HCT116 (cell line): ENCODE results near the gene KLHDC4. TPM values are rescaled to one million over a fixed set of nuclear protein-coding genes. Genes with fewer than 3 reads are reported as not detected.

ENCODE experiments used
- ATAC-seq: fragments of 200-7000 bp; cut with Tn5 transposase; 2 replicates; pipeline ENCODE4 v1.9.1; 2020; ENCODE audit warnings: mild to moderate bottlenecking, moderate library complexity
- BruUV-seq: library from RNA; stranded (reverse); fragments of 400-500 nt; replicated peaks from 2 replicates; lab custom pipeline; 2021; lab: Mats Ljungman, UMichigan
- CTCF ChIA-PET: fragments of 300-600 bp; sonication (Branson Sonifier 250); formaldehyde crosslinking; loops from one replicate; lab custom pipeline; 2021; ENCODE audit warnings: antibody characterized with exemption; lab: Charles Lee
- POLR2A ChIA-PET: fragments of 300-600, 350-600 bp; sonication (Branson Sonifier 250); formaldehyde crosslinking; loops from one replicate; lab custom pipeline; 2021; ENCODE audit warnings: antibody characterized with exemption; lab: Charles Lee
- RAD21 ChIA-PET, 2 experiments: fragments of 300-600 bp; sonication (Branson Sonifier 250); formaldehyde crosslinking; loops; one replicate each; lab custom pipeline; 2023; ENCODE audit warnings: low total read pairs in 2 of 2; ENCODE audit not compliant: uncharacterized antibody in 2 of 2, unreplicated experiment in 2 of 2, low non-redundant PET in 1 of 2; lab: Charles Lee
- DNase-seq: peaks from one replicate; pipeline ENCODE4 v3.0.0-alpha.2; 2010; ENCODE audit warnings: low read depth, low spot score
- H2AFZ ChIP-seq: fragments of 200-600 bp; shearing (Covaris generic), sonication (generic); 2 replicates; pipeline ENCODE4 v1.6.1; 2017; ENCODE audit warnings: low read depth, mixed run types, mixed read lengths, antibody characterized with exemption, low read length; ENCODE audit not compliant: poor library complexity, severe bottlenecking
- H3K27ac ChIP-seq: 2 replicates; pipeline ENCODE4 v1.5.1; 2012; ENCODE audit warnings: low read depth, low read length
- H3K27me3 ChIP-seq: fragments of 200-600 bp; sonication (generic); 2 replicates; pipeline ENCODE4 v1.6.1; 2016; ENCODE audit warnings: mixed run types, low read length, mixed read lengths; ENCODE audit not compliant: insufficient read depth
- H3K36me3 ChIP-seq, 2 experiments: fragments of 200-500 bp in 1 of 2; fragments of 200-600 bp in 1 of 2; sonication (Bioruptor generic) in 1 of 2; sonication (generic) in 1 of 2; 2 replicates each; pipeline versions ENCODE4 v1.5.1 to v1.6.1; 2014 to 2016; ENCODE audit warnings: low read length in 2 of 2, inconsistent platforms in 1 of 2, mixed read lengths in 1 of 2, mixed run types in 1 of 2; ENCODE audit not compliant: insufficient read depth in 2 of 2, control insufficient read depth in 1 of 2
- H3K4me1 ChIP-seq, 2 experiments: fragments of 200-600 bp in 1 of 2; sonication (generic) in 1 of 2; 2 replicates each; pipeline versions ENCODE4 v1.5.1 to v1.6.1; 2012 to 2017; ENCODE audit warnings: low read length in 2 of 2, inconsistent platforms in 1 of 2, mild to moderate bottlenecking in 1 of 2, mixed read lengths in 1 of 2, mixed run types in 1 of 2, moderate library complexity in 1 of 2; ENCODE audit not compliant: insufficient read depth in 2 of 2, control insufficient read depth in 1 of 2
- H3K4me2 ChIP-seq: fragments of 200-600 bp; sonication (generic); 2 replicates; pipeline ENCODE4 v1.6.1; 2017; ENCODE audit warnings: mixed run types, low read length, mixed read lengths
- H3K4me3 ChIP-seq, 2 experiments: fragments of 200-600 bp in 1 of 2; sonication (generic) in 1 of 2; replicated peaks in 1 of 2; 2 replicates each; pipeline ENCODE4 v1.5.1; 2011 to 2016; ENCODE audit warnings: low read length in 2 of 2, control low read depth in 1 of 2, low read depth in 1 of 2, mild to moderate bottlenecking in 1 of 2, mixed read lengths in 1 of 2, mixed run types in 1 of 2
- H3K79me2 ChIP-seq: fragments of 200-600 bp; sonication (generic); 2 replicates; pipeline ENCODE4 v1.6.1; 2017; ENCODE audit warnings: mild to moderate bottlenecking, mixed run types, low read length, moderate library complexity, mixed read lengths; ENCODE audit not compliant: insufficient read depth
- H3K9ac ChIP-seq: fragments of 200-600 bp; sonication (generic); 2 replicates; pipeline ENCODE4 v1.6.1; 2016; ENCODE audit warnings: low read length, mixed read lengths
- H3K9me2 ChIP-seq: fragments of 200-600 bp; sonication (generic), shearing (Covaris generic); 2 replicates; pipeline ENCODE4 v1.6.1; 2017; ENCODE audit warnings: mixed run types, mild to moderate bottlenecking, moderate library complexity; ENCODE audit not compliant: insufficient read depth
- H3K9me3 ChIP-seq, 2 experiments: fragments of 200-500 bp in 1 of 2; fragments of 200-600 bp in 1 of 2; sonication (Bioruptor generic) in 1 of 2; sonication (generic) in 1 of 2; 2 replicates each; pipeline ENCODE4 v1.6.1; 2014 to 2017; ENCODE audit warnings: low read length in 2 of 2, mixed read lengths in 2 of 2, inconsistent platforms in 1 of 2, low read depth in 1 of 2, mild to moderate bottlenecking in 1 of 2, mixed run types in 1 of 2, moderate library complexity in 1 of 2; ENCODE audit not compliant: control insufficient read depth in 1 of 2, insufficient read depth in 1 of 2
- H4K20me1 ChIP-seq: fragments of 200-600 bp; sonication (generic), shearing (Covaris generic); 2 replicates; pipeline ENCODE4 v1.6.1; 2017; ENCODE audit warnings: mixed run types, mild to moderate bottlenecking, moderate library complexity; ENCODE audit not compliant: insufficient read depth
- ATF3 ChIP-seq: IDR thresholded peaks from 2 replicates; pipeline ENCODE4 v1.6.1; 2012
- CBX3 ChIP-seq: IDR thresholded peaks from 2 replicates; pipeline ENCODE4 v1.6.1; 2012; ENCODE audit warnings: low read depth
- CEBPB ChIP-seq: IDR thresholded peaks from 2 replicates; pipeline ENCODE4 v1.6.1; 2012; ENCODE audit warnings: low read depth
- CTCF ChIP-seq, 3 experiments: fragments of 200-600 bp in 1 of 3; sonication (generic) in 1 of 3; IDR thresholded peaks in 2 of 3; conservative IDR thresholded peaks in 1 of 3; 2 replicates each; pipeline ENCODE4 v1.5.1; 2012 to 2017; ENCODE audit warnings: low read depth in 2 of 3, low read length in 2 of 3, antibody characterized with exemption in 1 of 3, borderline replicate concordance in 1 of 3, control low read depth in 1 of 3, mild to moderate bottlenecking in 1 of 3, mixed read lengths in 1 of 3, mixed run types in 1 of 3, moderate library complexity in 1 of 3; ENCODE audit not compliant: insufficient read depth in 1 of 3
- EGR1 ChIP-seq: IDR thresholded peaks from 2 replicates; pipeline ENCODE4 v1.6.1; 2012; ENCODE audit warnings: low read depth
- ELF1 ChIP-seq: IDR thresholded peaks from 2 replicates; pipeline ENCODE4 v1.6.1; 2012; ENCODE audit warnings: low read depth, borderline replicate concordance
- EZH2 ChIP-seq: fragments of 200-600 bp; sonication (generic); IDR thresholded peaks from 2 replicates; pipeline ENCODE4 v1.6.1; 2017; ENCODE audit warnings: antibody characterized with exemption, mixed run types
- EZH2phosphoT487 ChIP-seq: fragments of 200-600 bp; IDR thresholded peaks from 2 replicates; pipeline ENCODE4 v1.6.1; 2018; ENCODE audit warnings: antibody characterized with exemption, borderline replicate concordance
- JUND ChIP-seq: IDR thresholded peaks from 2 replicates; pipeline ENCODE4 v1.6.1; 2012
- MAX ChIP-seq: IDR thresholded peaks from 2 replicates; pipeline ENCODE4 v1.6.1; 2012
- POLR2A ChIP-seq: IDR thresholded peaks from 2 replicates; pipeline ENCODE4 v1.7.0; 2011; ENCODE audit warnings: borderline replicate concordance; ENCODE audit not compliant: insufficient read depth, insufficient read length; ENCODE audit errors: extremely low read depth
- POLR2AphosphoS5 ChIP-seq: IDR thresholded peaks from 2 replicates; pipeline ENCODE4 v1.6.1; 2011; ENCODE audit warnings: mild to moderate bottlenecking, low read depth, low read length, moderate library complexity
- RAD21 ChIP-seq: IDR thresholded peaks from 2 replicates; pipeline ENCODE4 v1.6.1; 2012; ENCODE audit warnings: low read depth, mild to moderate bottlenecking
- SIN3A ChIP-seq: IDR thresholded peaks from 2 replicates; pipeline ENCODE4 v1.6.1; 2012; ENCODE audit warnings: low read depth
- SP1 ChIP-seq: IDR thresholded peaks from 2 replicates; pipeline ENCODE4 v1.6.1; 2012; ENCODE audit warnings: low read depth
- SRF ChIP-seq: IDR thresholded peaks from 2 replicates; pipeline ENCODE4 v1.6.1; 2012; ENCODE audit warnings: low read depth
- TCF7L2 ChIP-seq: IDR thresholded peaks from 2 replicates; pipeline ENCODE4 v1.7.0; 2011; ENCODE audit warnings: borderline replicate concordance, inconsistent platforms; ENCODE audit not compliant: insufficient read depth, insufficient read length; ENCODE audit errors: extremely low read depth
- YY1 ChIP-seq: IDR thresholded peaks from 2 replicates; pipeline ENCODE4 v1.6.1; 2011; ENCODE audit warnings: low read length, low read depth, moderate library complexity, mild to moderate bottlenecking; ENCODE audit not compliant: insufficient replicate concordance; ENCODE audit errors: extremely low read depth
- ZBTB33 ChIP-seq: IDR thresholded peaks from 2 replicates; pipeline ENCODE4 v1.6.1; 2011; ENCODE audit warnings: mild to moderate bottlenecking, low read length, moderate library complexity; ENCODE audit not compliant: insufficient replicate concordance; ENCODE audit errors: extremely low read depth
- ZFX ChIP-seq: fragments of 450-650 bp; IDR thresholded peaks from 2 replicates; pipeline ENCODE4 v1.6.1; 2017
- intact Hi-C: fragments of 100-400 bp; cut with micrococcal nuclease; formaldehyde crosslinking; loops from 2 replicates; pipeline ENCODE4 v1.10.0; 2022
- total RNA-seq: library from RNA; stranded (reverse); gene quantifications from one replicate; pipeline ENCODE4 v1.2.1, GENCODE V29; 2021; ENCODE audit not compliant: unreplicated experiment

The KLHDC4 gene
- total RNA-seq, 1 experiment from 2014 or later = 107 TPM

- no peak overlapping the region for H2AFZ ChIP-seq
- ChIA-PET CTCF (interaction anchor here (0.7 to 2.0 kb wide), 3 partner anchors 14 to 106 kb away, joined by 3 to 13 read pairs (median 11); no protein-coding TSS in a partner anchor), RAD21 (no interaction called here), POLR2A (interaction anchor here (0.9 to 2.2 kb wide), 6 partner anchors 11 to 185 kb away, joined by 3 to 20 read pairs (median 5); partner anchors contain the start of gene SLC7A5)
- DNase-seq = no peak
- H3K9me3 ChIP-seq = no peaks in the 10 kb centered on the region
- no peaks in the 10 kb centered on the region for H3K27me3 ChIP-seq
- peak; percentile 55 for ATAC-seq
- H3K9me2 ChIP-seq = no peaks in the 10 kb centered on the region
- no TSS peak for BruUV-seq
- peak overlapping the region; percentile 68 for H3K27ac ChIP-seq
- peaks cover 16 to 35% of the 10 kb centered on the region in 2 experiments for H3K36me3 ChIP-seq
- TF ChIP-seq SRF (no peak), TCF7L2 (no peak), YY1 (no peak), EZH2phosphoT487 (no peak), ELF1 (no peak), SP1 (no peak), ZBTB33 (no peak), POLR2AphosphoS5 (no peak), CTCF (IDR thresholded peaks at IDR 0.05 in 2 of 3, conservative IDR thresholded peaks at IDR 0.05 in 1 of 3; ENCODE audit: borderline replicate concordance in 1 of 3, insufficient read depth in 1 of 3, low read depth in 2 of 3, low read length in 2 of 3) (no peak), SIN3A (no peak), ZFX (no peak), CBX3 (no peak), MAX (no peak), POLR2A (no peak), JUND (no peak), ATF3 (no peak), EGR1 (no peak), CEBPB (no peak), EZH2 (no peak), RAD21 (no peak)
- H4K20me1 ChIP-seq = peaks cover 5% of the 10 kb centered on the region; the same call in 1 of the 2 replicates
- peak overlapping the region; percentile 80 to 100 for H3K4me3 ChIP-seq
- H3K9ac ChIP-seq = peak overlapping the region; percentile 86
- peak overlapping the region; percentile 91 for H3K4me2 ChIP-seq
- peaks cover 55% of the 10 kb centered on the region for H3K79me2 ChIP-seq
- H3K4me1 ChIP-seq = peaks cover 13 to 29% of the 10 kb centered on the region in 2 experiments
- intact Hi-C loops = no loop called here
These were observed 362 bp downstream of the KLHDC4 start for GRCh38 chr16:87765473-87765775.
